PFSK-1 (cell line): ENCODE data around the gene NKAIN4.

Experiments used
- FOXP2 ChIP-seq: optimal IDR thresholded peaks from 2 replicates; pipeline ENCODE3; 2011; ENCODE audit warnings: borderline replicate concordance, control low read depth, inconsistent platforms; ENCODE audit not compliant: insufficient read depth; ENCODE audit errors: extremely low read length, extremely low read depth
- POLR2AphosphoS5 ChIP-seq: IDR thresholded peaks from 2 replicates; pipeline ENCODE4 v1.6.1; 2012; ENCODE audit warnings: low read depth, mild to moderate bottlenecking, control low read depth, low read length, moderate library complexity
- SIN3A ChIP-seq: IDR thresholded peaks from 2 replicates; pipeline ENCODE4 v1.6.1; 2012; ENCODE audit warnings: mild to moderate bottlenecking, low read length, moderate library complexity, borderline replicate concordance; ENCODE audit not compliant: insufficient read depth
- TAF1 ChIP-seq: IDR thresholded peaks from 2 replicates; pipeline ENCODE4 v1.6.1; 2012; ENCODE audit warnings: low read length, control low read depth, borderline replicate concordance; ENCODE audit not compliant: insufficient read depth
- TF ChIP-seq, protein P1 (sequence below), 2 experiments: IDR thresholded peaks; 2 replicates each; pipeline versions ENCODE4 v1.6.1 to v1.8.0; 2011 to 2012; ENCODE audit warnings: low read depth in 2 of 2, low read length in 2 of 2, control low read depth in 1 of 2, inconsistent platforms in 1 of 2, mild to moderate bottlenecking in 1 of 2, moderate library complexity in 1 of 2; ENCODE audit not compliant: insufficient read depth in 1 of 2

Gene NKAIN4

GRCh38 chr20:63288581-63289251 lies 34.5 kb upstream of the NKAIN4 start:
- TF ChIP-seq FOXP2, result no peak
- TF ChIP-seq, protein P1, sequence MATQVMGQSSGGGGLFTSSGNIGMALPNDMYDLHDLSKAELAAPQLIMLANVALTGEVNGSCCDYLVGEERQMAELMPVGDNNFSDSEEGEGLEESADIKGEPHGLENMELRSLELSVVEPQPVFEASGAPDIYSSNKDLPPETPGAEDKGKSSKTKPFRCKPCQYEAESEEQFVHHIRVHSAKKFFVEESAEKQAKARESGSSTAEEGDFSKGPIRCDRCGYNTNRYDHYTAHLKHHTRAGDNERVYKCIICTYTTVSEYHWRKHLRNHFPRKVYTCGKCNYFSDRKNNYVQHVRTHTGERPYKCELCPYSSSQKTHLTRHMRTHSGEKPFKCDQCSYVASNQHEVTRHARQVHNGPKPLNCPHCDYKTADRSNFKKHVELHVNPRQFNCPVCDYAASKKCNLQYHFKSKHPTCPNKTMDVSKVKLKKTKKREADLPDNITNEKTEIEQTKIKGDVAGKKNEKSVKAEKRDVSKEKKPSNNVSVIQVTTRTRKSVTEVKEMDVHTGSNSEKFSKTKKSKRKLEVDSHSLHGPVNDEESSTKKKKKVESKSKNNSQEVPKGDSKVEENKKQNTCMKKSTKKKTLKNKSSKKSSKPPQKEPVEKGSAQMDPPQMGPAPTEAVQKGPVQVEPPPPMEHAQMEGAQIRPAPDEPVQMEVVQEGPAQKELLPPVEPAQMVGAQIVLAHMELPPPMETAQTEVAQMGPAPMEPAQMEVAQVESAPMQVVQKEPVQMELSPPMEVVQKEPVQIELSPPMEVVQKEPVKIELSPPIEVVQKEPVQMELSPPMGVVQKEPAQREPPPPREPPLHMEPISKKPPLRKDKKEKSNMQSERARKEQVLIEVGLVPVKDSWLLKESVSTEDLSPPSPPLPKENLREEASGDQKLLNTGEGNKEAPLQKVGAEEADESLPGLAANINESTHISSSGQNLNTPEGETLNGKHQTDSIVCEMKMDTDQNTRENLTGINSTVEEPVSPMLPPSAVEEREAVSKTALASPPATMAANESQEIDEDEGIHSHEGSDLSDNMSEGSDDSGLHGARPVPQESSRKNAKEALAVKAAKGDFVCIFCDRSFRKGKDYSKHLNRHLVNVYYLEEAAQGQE (IDR thresholded peaks at IDR 0.05; ENCODE audit: insufficient read depth in 1 of 2, low read depth in 2 of 2, low read length in 2 of 2), result no peak
- no peak for TF ChIP-seq SIN3A
- no peak for TF ChIP-seq POLR2AphosphoS5
- no peak for TF ChIP-seq TAF1

- TF ChIP-seq, protein P1 (IDR thresholded peaks at IDR 0.05; ENCODE audit: insufficient read depth in 1 of 2, low read depth in 2 of 2, low read length in 2 of 2), result no peak
- TF ChIP-seq SIN3A (no peak), POLR2AphosphoS5 (no peak)
These were observed 33.7 kb upstream of the NKAIN4 start for GRCh38 chr20:63287697-63288580.

GRCh38 chr20:63286781-63287696 lies 32.8 kb upstream of the NKAIN4 start:
- TF ChIP-seq TAF1, result no peak
- TF ChIP-seq POLR2AphosphoS5, result no peak
- TF ChIP-seq SIN3A, result no peak
- TF ChIP-seq, protein P1 (IDR thresholded peaks at IDR 0.05; ENCODE audit: insufficient read depth in 1 of 2, low read depth in 2 of 2, low read length in 2 of 2), result no peak
- TF ChIP-seq FOXP2, result no peak

DNA sequence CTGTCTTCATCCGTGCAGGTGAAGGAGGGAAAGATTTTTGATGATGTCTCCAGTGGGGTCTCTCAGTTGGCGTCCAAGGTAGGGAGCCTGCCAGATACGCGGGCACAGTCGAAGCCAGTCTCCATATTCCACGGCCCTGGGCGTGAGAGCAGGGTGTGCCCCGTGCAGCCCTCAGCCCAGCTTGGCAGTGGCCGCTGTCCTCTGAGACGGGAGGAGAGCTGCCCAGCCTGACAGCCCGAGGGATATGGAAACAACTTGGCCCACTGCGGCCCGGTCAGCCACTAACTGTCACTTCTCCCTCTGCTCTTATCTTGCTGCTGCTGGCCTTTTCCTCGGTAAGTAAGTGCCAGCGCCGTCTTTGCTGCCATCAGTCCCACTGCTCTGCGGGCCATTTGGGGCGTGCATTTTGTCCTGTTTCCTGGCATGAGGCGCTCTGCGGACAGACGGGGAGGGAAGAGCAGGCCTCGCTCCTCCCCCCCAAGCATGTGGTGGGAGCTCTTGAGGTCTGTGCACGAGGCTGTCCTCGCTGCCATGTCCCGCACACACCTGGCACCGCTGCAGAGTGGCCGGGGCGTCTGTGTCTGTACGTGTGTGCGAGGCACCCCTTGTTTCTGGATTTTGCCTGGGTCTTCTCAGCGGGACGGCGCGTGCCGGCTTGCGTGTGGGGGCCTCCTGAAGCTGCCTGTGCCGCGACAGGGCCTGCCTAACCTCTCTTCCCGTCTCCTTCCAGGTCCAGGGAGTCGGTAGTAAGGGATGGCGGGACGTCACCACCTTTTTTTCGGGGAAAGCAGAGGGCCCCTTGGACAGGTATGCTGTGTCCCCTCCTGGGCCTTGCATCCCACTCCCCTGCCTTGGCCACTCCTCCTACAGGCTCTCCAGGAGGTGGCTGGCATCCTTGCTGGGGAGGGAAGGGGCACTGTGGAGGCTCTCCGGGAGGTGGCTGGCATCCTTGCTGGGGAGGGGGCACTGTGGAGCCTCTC lies 31.7 kb upstream of the NKAIN4 start:
- TF ChIP-seq POLR2AphosphoS5, result no peak
- no peak for TF ChIP-seq FOXP2
- TF ChIP-seq TAF1, result no peak
